ENCODE data around the gene GRIK1.
"Not testable (repeated sequence)": the region's sequence is repeated elsewhere in the genome, so short reads cannot be mapped to it uniquely, and the experiment has no call there.

Gene GRIK1

GRCh38 chr21:29939924-29940275 lies at the start of gene GRIK1:
GRIK1 (minus strand) TSS chr21:29939996.
- Mint-ChIP-seq H3K9me3 (no peaks in the 10 kb centered on the region), H3K27me3 (peaks cover 50% of the 10 kb centered on the region), H3K4me3 (peak within 1 kb of the TSS; percentile 41), H3K27ac (no peak within 1 kb of the TSS), H3K4me1 (ENCODE audit: low read depth) (peaks cover 13% of the 10 kb centered on the region), H3K36me3 (ENCODE audit: low read depth) (no peaks in the 10 kb centered on the region)
- intact Hi-C loops (cut with micrococcal nuclease): no loop called here

- no peaks in the 10 kb centered on the region for H3K36me3 Mint-ChIP-seq (ENCODE audit: low read depth)
- H3K4me1 Mint-ChIP-seq (ENCODE audit: low read depth): no peaks in the 10 kb centered on the region
- H3K9me3 Mint-ChIP-seq: peaks cover 32% of the 10 kb centered on the region
- H3K4me3 Mint-ChIP-seq: no peak overlapping the region
- intact Hi-C loops (cut with micrococcal nuclease): no loop called here
- no peaks in the 10 kb centered on the region for H3K27me3 Mint-ChIP-seq
- no peak overlapping the region for H3K27ac Mint-ChIP-seq
Measured at GRCh38 chr21:29987762-29988161, 48.0 kb upstream of the GRIK1 start.

GRCh38 chr21:29985866-29986265 lies 46.1 kb upstream of the GRIK1 start:
- Mint-ChIP-seq H3K36me3 (ENCODE audit: low read depth) (no peaks in the 10 kb centered on the region), H3K4me1 (ENCODE audit: low read depth) (no peaks in the 10 kb centered on the region), H3K9me3 (peaks cover 32% of the 10 kb centered on the region), H3K27ac (no peak overlapping the region), H3K4me3 (no peak overlapping the region), H3K27me3 (no peaks in the 10 kb centered on the region)
- intact Hi-C loops (cut with micrococcal nuclease): no loop called here

- intact Hi-C loops (cut with micrococcal nuclease): no loop called here
Measured at GRCh38 chr21:29979043-29979442, 39.2 kb upstream of the GRIK1 start.

GRCh38 chr21:29975776-29976175 lies 36.0 kb upstream of the GRIK1 start:
- Mint-ChIP-seq H3K27me3 (no peaks in the 10 kb centered on the region), H3K4me1 (ENCODE audit: low read depth) (no peaks in the 10 kb centered on the region), H3K4me3 (no peak overlapping the region), H3K9me3 (no peaks in the 10 kb centered on the region), H3K36me3 (ENCODE audit: low read depth) (no peaks in the 10 kb centered on the region), H3K27ac (no peak overlapping the region)
- intact Hi-C loops (cut with micrococcal nuclease): no loop called here

More at GRCh38 chr21:29979043-29979442, 39.2 kb upstream of the GRIK1 start:
- Mint-ChIP-seq H3K27me3 (no peaks in the 10 kb centered on the region), H3K4me3 (no peak overlapping the region), H3K36me3 (ENCODE audit: low read depth) (no peaks in the 10 kb centered on the region), H3K27ac (no peak overlapping the region), H3K9me3 (no peaks in the 10 kb centered on the region), H3K4me1 (ENCODE audit: low read depth) (no peaks in the 10 kb centered on the region)

- Mint-ChIP-seq H3K4me1 (ENCODE audit: low read depth) (no peaks in the 10 kb centered on the region), H3K9me3 (no peaks in the 10 kb centered on the region), H3K27ac (no peak overlapping the region), H3K36me3 (ENCODE audit: low read depth) (no peaks in the 10 kb centered on the region), H3K27me3 (no peaks in the 10 kb centered on the region), H3K4me3 (no peak overlapping the region)
- intact Hi-C loops (cut with micrococcal nuclease): no loop called here
Measured at GRCh38 chr21:29973258-29973657, 33.5 kb upstream of the GRIK1 start.

- Mint-ChIP-seq H3K36me3 (ENCODE audit: low read depth) (no peaks in the 10 kb centered on the region), H3K9me3 (peaks cover 3% of the 10 kb centered on the region), H3K27ac (no peak overlapping the region), H3K4me1 (ENCODE audit: low read depth) (no peaks in the 10 kb centered on the region), H3K4me3 (no peak overlapping the region), H3K27me3 (no peaks in the 10 kb centered on the region)
- intact Hi-C loops (cut with micrococcal nuclease): no loop called here
Measured at GRCh38 chr21:29961291-29962027, 21.7 kb upstream of the GRIK1 start.

- intact Hi-C loops (cut with micrococcal nuclease): no loop called here
- Mint-ChIP-seq H3K9me3 (no peaks in the 10 kb centered on the region), H3K4me1 (ENCODE audit: low read depth) (no peaks in the 10 kb centered on the region), H3K36me3 (ENCODE audit: low read depth) (no peaks in the 10 kb centered on the region), H3K27me3 (no peaks in the 10 kb centered on the region), H3K27ac (no peak overlapping the region), H3K4me3 (no peak overlapping the region)
Measured at GRCh38 chr21:29958551-29958950, 18.8 kb upstream of the GRIK1 start.

GRCh38 chr21:29958035-29958434 lies 18.2 kb upstream of the GRIK1 start:
- H3K27ac Mint-ChIP-seq; H3K4me3 Mint-ChIP-seq; H3K9me3 Mint-ChIP-seq; H3K27me3 Mint-ChIP-seq; H3K4me1 Mint-ChIP-seq (ENCODE audit: low read depth); intact Hi-C loops (cut with micrococcal nuclease); H3K36me3 Mint-ChIP-seq (ENCODE audit: low read depth): not testable (repeated sequence)

- no peak overlapping the region for H3K4me3 Mint-ChIP-seq
- H3K27ac Mint-ChIP-seq: no peak overlapping the region
- H3K4me1 Mint-ChIP-seq (ENCODE audit: low read depth): no peaks in the 10 kb centered on the region
- no peaks in the 10 kb centered on the region for H3K36me3 Mint-ChIP-seq (ENCODE audit: low read depth)
- intact Hi-C loops (cut with micrococcal nuclease): no loop called here
- H3K27me3 Mint-ChIP-seq: no peaks in the 10 kb centered on the region
- H3K9me3 Mint-ChIP-seq: no peaks in the 10 kb centered on the region
Measured at GRCh38 chr21:29953690-29954089, 13.9 kb upstream of the GRIK1 start.

GRCh38 chr21:29953072-29953471 lies 13.3 kb upstream of the GRIK1 start:
- H3K36me3 Mint-ChIP-seq (ENCODE audit: low read depth): no peaks in the 10 kb centered on the region
- H3K4me1 Mint-ChIP-seq (ENCODE audit: low read depth): no peaks in the 10 kb centered on the region
- intact Hi-C loops (cut with micrococcal nuclease): no loop called here
- H3K4me3 Mint-ChIP-seq: no peak overlapping the region
- no peaks in the 10 kb centered on the region for H3K9me3 Mint-ChIP-seq
- peaks cover 1% of the 10 kb centered on the region for H3K27me3 Mint-ChIP-seq
- no peak overlapping the region for H3K27ac Mint-ChIP-seq

- Mint-ChIP-seq H3K9me3 (no peaks in the 10 kb centered on the region), H3K36me3 (ENCODE audit: low read depth) (no peaks in the 10 kb centered on the region), H3K27me3 (peaks cover 1% of the 10 kb centered on the region), H3K4me3 (no peak overlapping the region), H3K27ac (no peak overlapping the region), H3K4me1 (ENCODE audit: low read depth) (no peaks in the 10 kb centered on the region)
- intact Hi-C loops (cut with micrococcal nuclease): no loop called here
Measured at GRCh38 chr21:29951911-29952310, 12.1 kb upstream of the GRIK1 start.

- Mint-ChIP-seq H3K9me3 (no peaks in the 10 kb centered on the region), H3K4me1 (ENCODE audit: low read depth) (no peaks in the 10 kb centered on the region), H3K27ac (no peak overlapping the region), H3K27me3 (peaks cover 1% of the 10 kb centered on the region), H3K36me3 (ENCODE audit: low read depth) (no peaks in the 10 kb centered on the region), H3K4me3 (no peak overlapping the region)
- intact Hi-C loops (cut with micrococcal nuclease): no loop called here
Measured at GRCh38 chr21:29949991-29950390, 10.2 kb upstream of the GRIK1 start.

GRCh38 chr21:29947119-29947518 lies 7.3 kb upstream of the GRIK1 start:
- Mint-ChIP-seq H3K4me1 (ENCODE audit: low read depth) (no peaks in the 10 kb centered on the region), H3K4me3 (no peak overlapping the region), H3K27ac (no peak overlapping the region), H3K36me3 (ENCODE audit: low read depth) (no peaks in the 10 kb centered on the region), H3K9me3 (no peaks in the 10 kb centered on the region), H3K27me3 (peaks cover 3% of the 10 kb centered on the region)
- intact Hi-C loops (cut with micrococcal nuclease): no loop called here

- Mint-ChIP-seq H3K4me3 (no peak overlapping the region), H3K4me1 (ENCODE audit: low read depth) (peaks cover 13% of the 10 kb centered on the region), H3K9me3 (no peaks in the 10 kb centered on the region), H3K27ac (no peak overlapping the region), H3K27me3 (peaks cover 30% of the 10 kb centered on the region), H3K36me3 (ENCODE audit: low read depth) (no peaks in the 10 kb centered on the region)
- intact Hi-C loops (cut with micrococcal nuclease): no loop called here
Measured at GRCh38 chr21:29943885-29944284, 4.1 kb upstream of the GRIK1 start.

Measured in dendritic cell treated with granulocyte-macrophage colony-stimulating factor and Interleukin-4, amounts not matched to agents 40 ng/mL and 50 ng/mL, for 4 days (primary cell).